Mucosa of rectum (tissue), 2 donors: ENCODE data around the gene FBRSL1.

Source experiments
- H3K27ac ChIP-seq, 2 donors: one replicate each; pipeline ENCODE4 v1.7.0; 2013; ENCODE audit warnings: inconsistent platforms in 2 of 2, low read depth in 2 of 2, low read length in 2 of 2
- H3K27me3 ChIP-seq, 2 donors: one replicate each; pipeline ENCODE4 v1.7.0; 2013; ENCODE audit warnings: low read length in 2 of 2; ENCODE audit not compliant: control insufficient read depth in 2 of 2, insufficient read depth in 2 of 2
- H3K36me3 ChIP-seq, 2 donors: one replicate each; pipeline ENCODE4 v1.7.0; 2013; ENCODE audit warnings: low read length in 2 of 2; ENCODE audit not compliant: control insufficient read depth in 2 of 2, insufficient read depth in 2 of 2
- H3K4me1 ChIP-seq, 2 donors: one replicate each; pipeline ENCODE4 v1.7.0; 2013; ENCODE audit warnings: low read length in 2 of 2, mild to moderate bottlenecking in 1 of 2; ENCODE audit not compliant: control insufficient read depth in 2 of 2, insufficient read depth in 2 of 2
- H3K4me3 ChIP-seq, 2 donors: one replicate each; pipeline ENCODE4 v1.7.0; 2013; ENCODE audit warnings: low read length in 2 of 2
- H3K9ac ChIP-seq, 2 donors: one replicate each; pipeline ENCODE4 v1.7.0; 2013; ENCODE audit warnings: low read length in 2 of 2, low read depth in 1 of 2, mild to moderate bottlenecking in 1 of 2
- H3K9me3 ChIP-seq, 2 donors: one replicate each; pipeline ENCODE4 v1.7.0; 2013; ENCODE audit warnings: low read length in 2 of 2; ENCODE audit not compliant: control insufficient read depth in 2 of 2
- donor health status: healthy.
- donor health status: Normal muscosa, but diverticular disease.

Gene FBRSL1

DNA sequence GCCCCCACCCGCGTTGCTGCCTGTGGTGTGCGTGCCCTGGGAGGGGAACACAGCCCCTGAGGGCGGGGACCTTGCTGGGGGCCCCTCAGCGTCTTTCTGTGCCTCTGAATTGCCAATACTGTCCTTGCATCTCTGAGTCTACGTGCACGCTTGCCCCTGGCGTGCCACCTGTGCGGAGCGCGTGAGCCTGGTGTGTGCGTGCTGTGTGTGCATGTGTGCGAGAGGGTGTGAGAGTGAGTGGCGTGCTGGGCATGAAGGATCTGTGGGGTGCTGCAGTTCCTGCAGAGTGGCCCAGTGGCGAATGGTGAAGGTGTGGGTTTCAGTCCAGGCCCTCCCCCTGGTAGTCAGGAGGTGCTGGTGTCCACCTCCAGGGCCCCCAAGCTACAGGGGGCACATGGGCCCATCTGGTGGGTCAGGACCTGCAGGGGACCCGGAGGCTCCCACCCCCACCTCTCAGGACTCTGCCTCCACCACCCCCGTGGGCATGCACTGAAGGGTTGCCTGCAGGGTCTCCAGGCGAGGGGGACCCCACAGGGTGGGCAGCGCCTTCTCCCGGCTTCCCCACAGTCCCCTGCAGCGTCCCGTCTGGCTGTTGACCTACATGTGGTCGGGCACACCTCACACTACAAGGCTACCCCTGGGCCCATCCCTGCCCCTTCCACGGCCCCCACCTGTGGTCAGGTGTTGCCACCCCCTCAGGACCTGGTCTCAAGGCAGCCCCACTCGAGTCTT lies 21.0 kb downstream of the FBRSL1 start:
- H3K9ac ChIP-seq: no peak overlapping the region

DNA sequence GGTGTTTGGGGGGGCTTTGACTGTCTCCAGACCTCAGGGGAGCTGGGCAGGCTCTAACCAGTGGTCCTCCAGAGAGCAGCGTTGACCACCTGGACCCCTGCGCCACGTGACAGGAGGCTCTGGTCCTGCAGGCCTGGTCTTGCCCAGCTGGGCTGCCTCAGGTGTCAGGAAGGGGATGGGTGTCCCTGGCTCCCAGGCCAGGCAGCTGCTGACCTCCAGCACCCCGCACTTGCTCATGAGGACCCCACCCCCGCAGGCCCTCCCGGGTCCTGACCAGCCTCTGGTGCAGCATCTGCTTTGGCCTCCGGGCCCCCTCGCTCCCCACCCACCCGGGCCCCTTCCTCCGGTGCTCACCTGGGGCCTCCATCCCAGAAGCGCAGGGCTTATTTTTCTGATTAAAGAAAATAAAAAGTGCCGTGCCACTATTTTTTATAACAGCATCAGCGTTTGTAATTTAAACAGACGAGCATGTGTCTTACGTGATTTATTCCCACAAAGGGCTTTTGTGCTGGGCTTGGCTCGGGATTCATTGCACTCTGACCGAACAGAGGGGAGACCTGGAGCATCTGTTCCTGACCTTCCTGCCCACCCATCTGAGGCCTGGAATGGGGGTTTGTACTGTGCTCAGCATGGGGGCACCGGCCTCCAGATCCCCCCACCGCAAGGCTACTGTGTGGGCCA lies 21.7 kb downstream of the FBRSL1 start:
- H3K4me3 ChIP-seq: no peak overlapping the region
- H3K36me3 ChIP-seq: peaks cover 0 to 14% of the 10 kb centered on the region in 2 donors
- no peaks in the 10 kb centered on the region for H3K27me3 ChIP-seq
- H3K9me3 ChIP-seq: no peaks in the 10 kb centered on the region
- H3K4me1 ChIP-seq: peaks cover 3 to 5% of the 10 kb centered on the region in 2 donors
- H3K27ac ChIP-seq: no peak overlapping the region
- H3K9ac ChIP-seq: no peak overlapping the region

More for the DNA sequence above, 21.0 kb downstream of the FBRSL1 start:
- no peaks in the 10 kb centered on the region for H3K27me3 ChIP-seq
- peaks cover 0 to 14% of the 10 kb centered on the region in 2 donors for H3K36me3 ChIP-seq
- H3K4me3 ChIP-seq: no peak overlapping the region
- H3K4me1 ChIP-seq: peaks cover 8 to 10% of the 10 kb centered on the region in 2 donors
- no peaks in the 10 kb centered on the region for H3K9me3 ChIP-seq
- no peak overlapping the region for H3K27ac ChIP-seq

DNA sequence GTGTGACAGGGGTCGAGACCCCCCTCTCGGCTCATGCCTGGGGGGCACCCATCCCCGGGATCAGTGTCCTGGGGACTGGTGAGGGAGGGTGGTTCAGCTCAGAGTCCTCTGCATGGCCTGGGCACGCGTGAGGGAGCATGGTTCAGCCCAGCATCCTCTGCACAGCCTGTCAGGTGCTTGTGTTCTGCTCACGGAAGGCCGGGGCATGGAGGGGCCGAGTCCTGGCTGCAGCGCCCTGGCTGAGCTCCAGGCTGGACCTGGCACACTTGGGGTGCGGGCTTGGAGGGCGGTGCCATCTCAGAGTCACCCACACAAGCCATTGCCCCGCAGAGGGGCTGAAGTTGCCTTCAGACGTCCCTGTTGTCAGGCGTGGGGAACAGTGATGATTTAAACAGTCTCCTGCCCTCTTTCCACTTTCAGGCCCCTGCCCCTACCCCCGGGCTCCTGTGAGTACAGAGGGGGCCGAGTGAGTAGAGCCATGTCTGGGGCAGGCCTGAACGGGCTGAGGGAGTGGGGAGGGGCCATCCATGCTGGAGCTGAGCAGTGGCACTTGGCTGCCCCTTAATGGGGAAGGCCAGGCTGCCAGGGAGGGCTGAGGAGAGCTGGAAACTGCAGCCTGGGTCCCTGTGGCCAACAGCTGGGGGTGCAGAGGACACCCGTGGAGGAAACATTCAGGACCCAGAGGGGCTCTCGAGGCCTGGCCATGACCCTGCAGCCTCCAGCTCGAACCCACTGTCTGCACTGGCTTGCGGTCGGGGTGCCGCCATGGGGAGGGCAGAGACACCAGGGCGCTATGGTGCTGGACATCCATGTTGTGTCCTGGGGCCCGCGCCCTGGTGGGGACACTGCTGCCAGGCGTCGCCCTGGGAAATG lies 22.5 kb downstream of the FBRSL1 start:
- H3K9ac ChIP-seq: no peak overlapping the region
- no peaks in the 10 kb centered on the region for H3K4me1 ChIP-seq
- H3K27me3 ChIP-seq: no peaks in the 10 kb centered on the region
- H3K9me3 ChIP-seq: no peaks in the 10 kb centered on the region
- H3K4me3 ChIP-seq: no peak overlapping the region
- H3K36me3 ChIP-seq: peaks cover 0 to 14% of the 10 kb centered on the region in 2 donors
- no peak overlapping the region for H3K27ac ChIP-seq

GRCh38 chr12:132513070-132513398 lies 23.1 kb downstream of the FBRSL1 start:
- no peaks in the 10 kb centered on the region for H3K27me3 ChIP-seq
- peaks cover 0 to 18% of the 10 kb centered on the region in 2 donors for H3K36me3 ChIP-seq
- H3K4me3 ChIP-seq: no peak overlapping the region
- no peaks in the 10 kb centered on the region for H3K9me3 ChIP-seq
- no peak overlapping the region for H3K27ac ChIP-seq
- no peaks in the 10 kb centered on the region for H3K4me1 ChIP-seq
- H3K9ac ChIP-seq: no peak overlapping the region

DNA sequence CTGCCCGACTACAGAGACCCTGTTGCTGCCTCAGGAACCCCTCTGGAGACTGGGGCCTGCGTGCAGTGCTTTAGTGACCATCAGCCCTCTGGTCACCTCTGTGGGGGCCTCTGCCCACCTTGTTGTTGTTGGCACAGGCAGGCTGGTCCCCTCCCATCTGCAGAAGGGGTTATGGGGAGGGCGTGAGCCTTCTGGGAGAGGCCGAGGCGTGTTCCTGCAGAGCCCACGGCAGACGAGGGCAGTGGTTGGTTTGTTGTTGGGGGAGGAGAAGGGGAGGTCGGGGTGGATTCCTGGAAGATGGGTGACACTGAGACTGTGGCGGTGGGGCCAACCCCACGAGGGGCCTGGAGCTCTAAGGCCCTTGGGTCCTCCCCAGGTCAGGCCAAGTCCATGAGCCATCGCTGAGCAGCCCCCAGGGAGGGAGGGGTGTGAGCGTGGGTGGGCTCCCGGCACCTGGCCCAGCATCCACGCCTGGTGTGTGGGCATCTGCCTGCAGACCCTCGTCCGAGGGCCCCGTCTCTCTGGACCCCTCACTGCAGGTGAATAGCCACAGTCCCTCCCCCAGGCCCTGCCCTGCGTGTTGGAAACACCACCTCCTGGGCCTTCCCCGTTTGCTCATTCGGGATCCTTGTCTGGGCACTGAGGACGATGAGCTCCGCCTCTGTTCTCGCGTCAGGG lies 23.6 kb downstream of the FBRSL1 start:
- H3K36me3 ChIP-seq: peaks cover 5 to 22% of the 10 kb centered on the region in 2 donors
- no peaks in the 10 kb centered on the region for H3K9me3 ChIP-seq
- no peak overlapping the region for H3K9ac ChIP-seq
- no peak overlapping the region for H3K27ac ChIP-seq
- no peak overlapping the region for H3K4me3 ChIP-seq
- no peaks in the 10 kb centered on the region for H3K4me1 ChIP-seq
- no peaks in the 10 kb centered on the region for H3K27me3 ChIP-seq

DNA sequence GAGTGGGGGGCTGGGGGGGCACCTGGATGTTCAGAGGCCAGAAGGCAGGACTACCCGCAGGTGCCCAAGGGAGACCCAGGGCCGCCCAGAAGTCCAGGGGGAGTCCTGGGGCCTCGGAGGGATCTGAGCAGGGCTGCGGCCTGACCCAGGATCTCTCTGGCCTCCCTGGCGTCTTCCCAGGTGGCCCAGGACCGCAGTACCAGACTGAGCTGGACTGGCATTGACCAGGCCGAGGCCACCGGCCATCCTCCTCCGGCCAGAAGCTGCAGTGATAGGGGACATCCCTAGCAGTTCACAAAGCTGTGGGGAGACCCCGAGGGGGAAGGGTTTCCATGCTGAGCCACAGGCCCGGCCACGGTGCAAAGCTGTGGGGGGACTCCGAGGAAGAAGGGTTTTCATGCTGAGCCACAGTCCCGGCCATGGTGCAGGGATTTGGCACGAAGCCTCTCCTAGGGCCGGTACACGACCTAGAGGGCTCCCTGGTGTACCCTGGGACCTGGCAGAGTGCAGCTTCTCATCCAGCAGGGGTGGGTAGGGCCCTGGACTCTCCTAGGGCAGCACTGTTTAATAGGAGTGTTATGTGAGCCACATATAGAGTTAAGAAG lies 24.4 kb downstream of the FBRSL1 start:
- Histone ChIP-seq H3K36me3 (peaks cover 5 to 20% of the 10 kb centered on the region in 2 donors), H3K27me3 (no peaks in the 10 kb centered on the region), H3K27ac (no peak overlapping the region), H3K9me3 (no peaks in the 10 kb centered on the region), H3K9ac (no peak overlapping the region), H3K4me1 (no peaks in the 10 kb centered on the region), H3K4me3 (no peak overlapping the region)

DNA sequence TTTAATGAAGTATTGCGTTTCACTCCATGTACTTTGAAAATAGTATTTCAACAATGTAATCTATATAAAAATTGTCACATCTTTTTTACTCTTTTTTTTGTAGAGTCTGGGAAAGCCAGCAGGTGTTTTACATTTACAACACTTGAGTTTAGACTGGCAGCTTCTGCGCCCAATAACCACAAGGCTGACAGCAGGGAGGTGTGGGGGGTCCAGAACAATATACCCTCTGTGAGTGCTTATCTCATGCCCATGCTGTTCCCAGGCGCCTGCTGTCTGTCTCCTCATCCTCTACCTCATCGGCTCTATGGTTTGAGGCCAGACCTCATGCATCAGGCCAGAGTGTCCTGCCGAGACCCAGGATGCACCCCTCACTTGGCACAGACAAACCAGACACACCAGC lies 24.9 kb downstream of the FBRSL1 start:
- Histone ChIP-seq H3K4me1 (no peaks in the 10 kb centered on the region), H3K9me3 (no peaks in the 10 kb centered on the region), H3K9ac (no peak overlapping the region), H3K36me3 (peaks cover 5 to 20% of the 10 kb centered on the region in 2 donors), H3K27ac (no peak overlapping the region), H3K27me3 (no peaks in the 10 kb centered on the region), H3K4me3 (no peak overlapping the region)

GRCh38 chr12:132516095-132517012 lies 26.4 kb downstream of the FBRSL1 start:
- H3K4me1 ChIP-seq: peaks cover 5 to 9% of the 10 kb centered on the region in 2 donors
- H3K27me3 ChIP-seq: no peaks in the 10 kb centered on the region
- H3K4me3 ChIP-seq: no peak overlapping the region
- H3K27ac ChIP-seq: no peak overlapping the region
- no peaks in the 10 kb centered on the region for H3K9me3 ChIP-seq
- no peak overlapping the region for H3K9ac ChIP-seq
- peaks cover 5 to 18% of the 10 kb centered on the region in 2 donors for H3K36me3 ChIP-seq
